ENCODE results near the gene NANP. TPM values are rescaled to one million over a fixed set of nuclear protein-coding genes. Genes with fewer than 3 reads are reported as not detected.
"Not testable (repeated sequence)": the region's sequence is repeated elsewhere in the genome, so short reads cannot be mapped to it uniquely, and the experiment has no call there.

The NANP gene
- total and polyA plus RNA-seq, 10 donors: 1.2 to 6.1 (median 3.2) TPM

- 78 to 94% (median 85%) methylated on average over 2 to 5 of the region's 5 CpGs for WGBS, 5 donors
- intact Hi-C loops (cut with DNase I; ENCODE audit: low total_unique reads): no loop called here
- peaks cover 0 to 30% (median 12%) of the 10 kb centered on the region in 7 donors for H3K27me3 ChIP-seq (replicated peaks in 1 of 7)
- H3K36me3 ChIP-seq: no peaks in the 10 kb centered on the region
- DNase-seq: peak; percentile 64
- TF ChIP-seq CTCF (IDR thresholded peaks at IDR 0.05 in 8 of 11, conservative IDR thresholded peaks at IDR 0.05 in 3 of 11) (no peak), POLR2A (IDR thresholded peaks at IDR 0.05) (no peak), POLR2AphosphoS5 (IDR thresholded peaks at IDR 0.05) (no peak)
- H3K4me3 ChIP-seq: no peak overlapping the region
- H3K27ac ChIP-seq: no peak overlapping the region
- H3K9me3 ChIP-seq: no peaks in the 10 kb centered on the region
- peaks cover 0 to 20% (median 13%) of the 10 kb centered on the region in 6 donors for H3K4me1 ChIP-seq
Observed at GRCh38 chr20:25587536-25587935, 36.3 kb downstream of the NANP start.

- WGBS, 5 donors: 86 to 93% (median 87%) methylated on average over 11 of the region's 11 CpGs
- intact Hi-C loops (cut with DNase I; ENCODE audit: low total_unique reads): no loop called here
Observed at GRCh38 chr20:25586877-25587276, 36.9 kb downstream of the NANP start.

GRCh38 chr20:25584905-25585704 is 38.7 kb downstream of the NANP start, which contains the start of gene NINL:
TSS of gene NINL (minus strand) at chr20:25585531. CDS start at chr20:25526587, 58,944 bp downstream.
- peak; percentile 80 for DNase-seq
- 1 to 5% (median 3%) methylated on average over 12 to 108 of the region's 108 CpGs for WGBS, 5 donors
- H3K27ac ChIP-seq: peak within 1 kb of the TSS in 7 of 8 donors; percentile 13 to 68 (median 52)

More at GRCh38 chr20:25586877-25587276, 36.9 kb downstream of the NANP start:
- Histone ChIP-seq H3K9me3 (no peaks in the 10 kb centered on the region), H3K27me3 (replicated peaks in 1 of 7) (peaks cover 0 to 30% (median 12%) of the 10 kb centered on the region in 7 donors), H3K4me3 (no peak overlapping the region), H3K27ac (no peak overlapping the region), H3K4me1 (peaks cover 0 to 20% (median 13%) of the 10 kb centered on the region in 6 donors), H3K36me3 (no peaks in the 10 kb centered on the region)
- peak; percentile 27 for DNase-seq
- TF ChIP-seq CTCF (IDR thresholded peaks at IDR 0.05 in 8 of 11, conservative IDR thresholded peaks at IDR 0.05 in 3 of 11): no peak
- no peak for TF ChIP-seq POLR2AphosphoS5 (IDR thresholded peaks at IDR 0.05)
- TF ChIP-seq POLR2A (IDR thresholded peaks at IDR 0.05): no peak

GRCh38 chr20:25583607-25584006 is 40.2 kb downstream of the NANP start:
- peak; percentile 16 for DNase-seq
- 89 to 96% (median 91%) methylated on average over 7 of the region's 7 CpGs for WGBS, 5 donors
- Histone ChIP-seq H3K4me1 (peaks cover 0 to 20% (median 13%) of the 10 kb centered on the region in 6 donors), H3K27me3 (replicated peaks in 1 of 7) (peaks cover 0 to 43% (median 12%) of the 10 kb centered on the region in 7 donors)
- H3K36me3 ChIP-seq; H3K9me3 ChIP-seq; H3K4me3 ChIP-seq; intact Hi-C loops (cut with DNase I; ENCODE audit: low total_unique reads); H3K27ac ChIP-seq: not testable (repeated sequence)

More at GRCh38 chr20:25584905-25585704, 38.7 kb downstream of the NANP start, which contains the start of gene NINL:
- intact Hi-C loops (cut with DNase I; ENCODE audit: low total_unique reads): no loop called here
- TF ChIP-seq POLR2A (IDR thresholded peaks at IDR 0.05) (peak in 1 of 3 donors; percentile 69), CTCF (IDR thresholded peaks at IDR 0.05 in 8 of 11, conservative IDR thresholded peaks at IDR 0.05 in 3 of 11) (no peak), POLR2AphosphoS5 (IDR thresholded peaks at IDR 0.05) (peak; percentile 64 to 90 (median 74))
- Histone ChIP-seq H3K4me1 (peaks cover 0 to 20% (median 13%) of the 10 kb centered on the region in 6 donors), H3K36me3 (no peaks in the 10 kb centered on the region), H3K9me3 (no peaks in the 10 kb centered on the region), H3K27me3 (replicated peaks in 1 of 7) (peaks cover 0 to 36% (median 12%) of the 10 kb centered on the region in 7 donors), H3K4me3 (peak within 1 kb of the TSS; percentile 53 to 83 (median 62))

All from spleen (tissue), 11 donors.